ENCODE measurements around the gene ANKZF1.
A peak's percentile ranks its signal among the peaks of the same experiment; 100 is the strongest.

Gene ANKZF1

GRCh38 chr2:219266232-219266631 lies 36.6 kb downstream of the ANKZF1 start:
- no peak for FAIRE-seq

DNA sequence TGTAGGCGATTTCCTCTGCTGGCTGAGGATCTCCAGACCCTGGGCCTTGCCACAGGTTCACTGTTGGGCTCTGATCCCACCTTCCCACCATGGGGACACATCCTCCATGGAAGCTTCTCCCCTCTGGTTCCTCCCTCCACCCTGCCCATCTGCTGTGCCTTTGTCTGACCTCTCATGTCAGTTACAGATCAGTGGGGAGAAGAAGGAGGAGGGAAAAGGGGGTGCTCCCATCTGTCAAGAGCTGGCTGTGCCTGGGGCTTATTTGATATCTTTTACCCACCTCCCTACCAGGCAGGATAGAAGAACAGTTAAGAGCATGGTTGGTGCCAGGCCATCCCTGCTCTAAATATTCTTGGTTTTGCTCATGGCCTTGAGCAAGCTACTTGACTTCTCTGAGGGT lies 37.3 kb downstream of the ANKZF1 start:
- no peak for FAIRE-seq

- no peak for FAIRE-seq
These were observed 38.7 kb downstream of the ANKZF1 start for GRCh38 chr2:219268294-219268693.

DNA sequence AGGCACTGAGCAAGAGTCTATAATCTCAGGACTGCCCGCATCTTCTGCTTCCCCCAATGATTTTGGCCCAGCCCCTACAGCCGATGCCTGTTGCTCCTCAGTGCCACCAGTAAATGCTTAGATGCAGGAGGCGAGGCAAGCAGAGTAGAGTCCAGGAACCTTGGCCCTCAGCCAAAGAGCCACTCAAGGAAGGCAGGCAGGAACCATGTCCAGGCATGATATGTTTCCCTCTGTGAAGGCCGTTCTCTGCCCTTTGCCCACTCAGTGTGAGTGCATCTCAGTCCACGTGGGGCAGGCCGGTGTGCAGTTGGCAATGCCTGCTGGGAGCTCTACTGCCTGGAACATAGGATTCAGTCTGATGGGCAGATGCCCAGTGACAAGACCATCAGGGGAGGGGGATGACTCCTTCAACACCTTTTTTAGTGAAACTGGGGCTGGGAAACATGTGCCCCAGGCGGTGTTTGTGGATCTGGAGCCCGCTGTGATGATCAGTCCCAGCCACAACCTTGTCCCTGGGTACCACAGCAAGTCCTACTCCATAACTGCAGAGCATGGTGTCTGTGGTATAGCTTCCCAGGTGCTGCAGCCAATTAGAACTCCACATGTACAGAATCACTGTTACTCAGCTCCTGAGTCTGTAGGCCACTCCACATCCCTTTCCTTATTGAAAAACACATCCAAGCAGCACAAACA lies 39.9 kb downstream of the ANKZF1 start:
- FAIRE-seq, result no peak

DNA sequence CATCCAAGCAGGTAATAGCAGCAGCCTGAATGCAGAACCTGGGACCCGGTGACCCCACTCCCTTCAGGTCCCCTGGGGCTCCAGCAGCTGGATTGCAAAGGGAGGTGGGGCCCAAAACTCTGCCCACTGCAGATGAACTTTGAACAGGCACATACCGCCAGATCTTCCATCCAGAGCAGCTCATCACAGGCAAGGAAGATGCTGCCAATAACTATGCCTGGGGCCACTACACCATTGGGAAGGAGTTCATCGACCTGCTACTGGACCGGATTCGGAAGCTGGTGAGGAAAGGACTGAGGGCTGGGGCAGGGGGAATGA lies 40.4 kb downstream of the ANKZF1 start:
- FAIRE-seq, result no peak

- FAIRE-seq, result no peak
These were observed 41.4 kb downstream of the ANKZF1 start for GRCh38 chr2:219271021-219271420.

DNA sequence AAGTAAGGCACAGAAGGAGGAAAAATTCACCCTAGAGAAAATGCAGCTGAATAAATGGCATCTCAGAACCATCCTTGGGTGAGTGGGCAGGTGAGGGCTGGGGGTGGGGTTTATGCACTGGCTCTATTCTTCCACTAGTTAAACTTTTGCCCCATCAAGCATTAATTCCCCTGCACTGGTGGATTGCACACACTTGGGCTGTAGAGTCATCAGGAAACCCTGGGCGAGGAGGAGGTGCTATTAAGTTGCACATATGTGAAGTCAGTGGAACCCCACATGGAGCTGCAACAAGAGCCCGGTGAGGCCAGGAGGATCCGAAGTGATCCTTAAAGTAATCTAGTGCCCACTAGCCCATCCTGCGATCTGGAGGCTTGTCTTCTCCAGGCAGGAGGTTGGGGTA lies 42.8 kb downstream of the ANKZF1 start:
- no peak for FAIRE-seq

DNA sequence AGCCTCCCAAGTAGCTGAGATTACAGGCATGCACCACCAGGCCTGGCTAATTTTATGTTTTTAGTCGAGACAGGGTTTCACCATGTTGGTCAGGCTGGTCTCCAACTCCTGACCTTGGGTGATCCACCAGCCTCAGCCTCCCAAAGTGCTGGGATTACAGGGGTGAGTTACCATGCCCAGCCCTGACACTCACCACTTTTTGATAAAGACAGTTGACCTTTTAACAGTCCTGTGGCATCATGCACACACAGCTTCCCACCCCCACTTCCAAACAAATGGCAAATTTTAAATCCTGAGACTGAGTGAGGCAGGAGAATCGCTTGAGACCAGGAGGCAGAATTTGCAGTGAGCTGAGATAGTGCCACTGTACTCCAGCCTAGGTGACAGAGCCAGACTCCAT lies 43.4 kb downstream of the ANKZF1 start:
- FAIRE-seq, result no peak

DNA sequence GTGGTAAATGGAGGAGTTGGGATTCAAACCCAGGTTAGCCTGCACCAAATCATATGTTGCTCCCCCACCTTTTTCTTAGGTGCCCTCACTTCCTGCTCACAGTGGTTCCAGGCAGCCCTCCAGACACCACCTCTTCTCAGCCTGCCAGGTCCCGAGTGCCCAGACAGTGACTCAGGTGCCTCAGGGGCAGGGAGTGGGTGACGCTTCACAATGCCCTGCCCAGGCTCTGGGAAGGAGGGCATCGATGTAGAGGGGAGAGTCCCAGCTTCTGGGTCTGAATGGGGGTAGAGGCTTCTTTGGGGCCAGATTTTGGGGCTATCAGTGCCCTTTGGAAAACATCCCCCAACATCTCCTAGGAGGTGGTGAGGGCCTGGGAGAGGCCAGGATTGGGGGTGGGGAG lies 44.3 kb downstream of the ANKZF1 start:
- FAIRE-seq, result no peak

- FAIRE-seq, result no peak
These were observed 44.8 kb downstream of the ANKZF1 start for GRCh38 chr2:219274361-219274921.

- FAIRE-seq, result peak; percentile 56
These were observed 48.4 kb downstream of the ANKZF1 start for GRCh38 chr2:219277703-219278654.

GRCh38 chr2:219278655-219279150 lies 49.1 kb downstream of the ANKZF1 start:
- no peak for FAIRE-seq

- FAIRE-seq, result peak; percentile 62
These were observed 49.7 kb downstream of the ANKZF1 start, which contains the start of gene DNAJB2 for GRCh38 chr2:219279151-219279915. Gene DNAJB2, plus strand, starts transcription at chr2:219279366. Its CDS starts 468 bp downstream, at chr2:219279834.

- FAIRE-seq, result no peak
These were observed 50.4 kb downstream of the ANKZF1 start for GRCh38 chr2:219279916-219280516.

GRCh38 chr2:219280651-219281050 lies 51.0 kb downstream of the ANKZF1 start:
- FAIRE-seq, result no peak

DNA sequence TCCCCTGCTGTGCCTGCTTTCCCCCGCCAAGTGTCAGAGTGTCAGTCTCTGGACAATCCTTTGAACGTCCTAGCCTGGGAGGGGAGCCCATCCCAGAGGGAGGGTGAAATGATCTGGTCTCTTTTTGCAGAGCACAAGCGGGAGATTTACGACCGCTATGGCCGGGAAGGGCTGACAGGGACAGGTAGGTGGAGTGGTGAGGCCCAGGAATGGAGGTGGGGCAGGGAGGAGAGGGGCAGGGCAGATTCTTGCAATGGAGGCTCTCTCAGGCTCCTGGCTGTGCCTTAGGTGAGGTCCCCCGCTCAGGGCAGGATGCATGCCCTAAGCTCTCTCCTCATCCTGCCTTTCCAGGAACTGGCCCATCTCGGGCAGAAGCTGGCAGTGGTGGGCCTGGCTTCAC lies 52.0 kb downstream of the ANKZF1 start:
- FAIRE-seq, result no peak

DNA sequence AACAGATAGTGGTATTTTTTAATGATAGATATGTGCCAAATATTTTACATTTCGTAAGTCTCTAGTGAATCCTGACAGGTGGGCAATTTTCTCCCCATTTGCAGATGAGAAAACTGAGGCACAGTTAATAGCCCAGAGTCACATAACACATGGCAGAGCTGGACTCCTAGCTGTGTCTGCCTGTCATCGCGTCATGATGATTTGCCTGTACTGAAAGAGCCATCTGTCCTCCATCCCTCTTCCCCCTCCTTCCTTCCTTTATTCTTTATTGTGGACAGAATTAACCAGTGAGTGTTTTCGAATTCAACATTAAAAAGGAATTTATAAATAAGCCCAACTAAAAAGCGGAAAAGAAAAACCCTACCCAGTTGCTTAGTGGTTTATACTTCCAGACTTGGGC lies 52.8 kb downstream of the ANKZF1 start:
- no peak for FAIRE-seq

DNA sequence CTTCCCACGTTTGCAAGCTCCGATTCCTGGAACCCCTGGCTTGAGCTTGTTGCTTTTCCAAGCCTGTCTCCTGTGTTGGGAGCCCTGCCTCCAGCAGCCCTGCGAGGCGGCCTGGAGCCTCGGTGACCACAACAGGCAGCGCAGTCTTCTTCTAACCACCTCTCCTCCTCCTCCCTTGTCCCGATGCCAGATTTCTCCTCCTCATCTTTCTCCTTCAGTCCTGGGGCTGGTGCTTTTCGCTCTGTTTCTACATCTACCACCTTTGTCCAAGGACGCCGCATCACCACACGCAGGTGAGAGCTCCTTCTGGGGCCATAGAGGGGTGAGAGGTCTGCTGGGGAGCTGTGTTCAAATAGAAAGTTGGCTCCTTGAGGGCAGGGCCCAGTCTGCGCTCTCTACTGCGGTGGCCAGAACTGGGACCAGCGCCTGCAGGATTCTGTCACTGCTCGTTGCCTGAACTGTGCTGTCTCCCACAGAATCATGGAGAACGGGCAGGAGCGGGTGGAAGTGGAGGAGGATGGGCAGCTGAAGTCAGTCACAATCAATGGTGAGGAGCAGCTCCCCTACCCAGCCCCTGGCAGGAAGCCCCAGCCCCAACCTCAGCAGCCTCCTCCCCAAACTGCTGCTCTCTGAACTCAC lies 53.5 kb downstream of the ANKZF1 start:
- FAIRE-seq, result no peak

DNA sequence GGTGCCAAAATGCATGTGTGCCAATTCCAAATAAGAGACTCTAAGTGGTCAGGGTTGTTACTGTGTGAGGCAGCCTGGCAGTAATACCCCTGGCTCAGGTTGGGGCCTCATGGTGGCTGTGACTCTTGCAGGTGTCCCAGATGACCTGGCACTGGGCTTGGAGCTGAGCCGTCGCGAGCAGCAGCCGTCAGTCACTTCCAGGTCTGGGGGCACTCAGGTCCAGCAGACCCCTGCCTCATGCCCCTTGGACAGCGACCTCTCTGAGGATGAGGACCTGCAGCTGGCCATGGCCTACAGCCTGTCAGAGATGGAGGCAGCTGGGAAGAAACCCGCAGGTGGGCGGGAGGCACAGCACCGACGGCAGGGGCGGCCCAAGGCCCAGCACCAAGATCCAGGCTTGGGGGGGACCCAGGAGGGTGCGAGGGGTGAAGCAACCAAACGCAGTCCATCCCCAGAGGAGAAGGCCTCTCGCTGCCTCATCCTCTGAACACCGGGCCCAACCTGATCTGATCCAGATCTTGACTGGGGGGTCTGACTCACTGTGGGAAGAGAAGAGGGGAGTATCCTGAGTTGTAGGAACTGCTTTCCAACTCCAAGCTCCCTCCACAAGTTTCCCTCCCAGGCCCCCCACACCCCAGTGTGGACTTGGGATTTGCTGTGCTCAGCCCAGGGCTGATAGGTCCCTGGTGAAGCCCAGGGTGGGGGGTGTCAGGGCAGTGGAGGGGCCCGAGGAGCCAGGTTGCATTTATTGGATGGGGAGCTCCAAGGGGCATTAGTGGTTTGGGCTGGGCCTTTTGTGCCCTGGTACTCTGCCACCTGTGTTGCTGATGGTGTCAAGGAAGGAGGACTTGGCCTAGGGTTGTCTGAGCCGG lies 55.1 kb downstream of the ANKZF1 start:
- FAIRE-seq, result no peak

- no peak for FAIRE-seq
These were observed 55.7 kb downstream of the ANKZF1 start for GRCh38 chr2:219285373-219285735.

GRCh38 chr2:219285894-219286425 lies 56.4 kb downstream of the ANKZF1 start:
- FAIRE-seq, result no peak

All from TTC549 (cell line).